Mesendoderm (in vitro differentiated cells): Measurements from ENCODE around the gene MYCL.

Experiments used
- DNase-seq: peaks from one replicate; pipeline ENCODE4 v3.0.0; 2013
- H2AK5ac ChIP-seq: 2 replicates; pipeline ENCODE4 v1.6.1; 2013; ENCODE audit warnings: low read length, inconsistent platforms
- H2BK120ac ChIP-seq: 2 replicates; pipeline ENCODE4 v1.6.1; 2013; ENCODE audit warnings: low read depth, mild to moderate bottlenecking, low read length, moderate library complexity, mixed read lengths
- H2BK15ac ChIP-seq: replicated peaks from 2 replicates; pipeline ENCODE4 v1.6.1; 2013; ENCODE audit warnings: low read depth, mild to moderate bottlenecking, moderate library complexity
- H2BK5ac ChIP-seq: 2 replicates; pipeline ENCODE4 v1.6.1; 2013; ENCODE audit warnings: low read length, inconsistent platforms
- H3K18ac ChIP-seq: 2 replicates; pipeline ENCODE4 v1.6.1; 2013; ENCODE audit warnings: mild to moderate bottlenecking, low read length, mixed read lengths
- H3K23ac ChIP-seq: one replicate; pipeline ENCODE4 v1.6.1; 2013; ENCODE audit warnings: low read length
- H3K27ac ChIP-seq: 2 replicates; pipeline ENCODE4 v1.5.1; 2013; ENCODE audit warnings: low read depth, mild to moderate bottlenecking, inconsistent platforms, low read length, moderate library complexity
- H3K27me3 ChIP-seq: 2 replicates; pipeline ENCODE4 v1.6.1; 2013; ENCODE audit warnings: low read length, control low read depth, mild to moderate bottlenecking, inconsistent platforms; ENCODE audit not compliant: insufficient read depth, poor library complexity
- H3K36me3 ChIP-seq: 2 replicates; pipeline ENCODE4 v1.6.1; 2013; ENCODE audit warnings: low read length, inconsistent platforms; ENCODE audit not compliant: control insufficient read depth, insufficient read depth
- H3K4ac ChIP-seq: one replicate; pipeline ENCODE4 v1.6.1; 2013; ENCODE audit warnings: low read depth, mild to moderate bottlenecking, low read length, moderate library complexity
- H3K4me1 ChIP-seq: 2 replicates; pipeline ENCODE4 v1.6.1; 2013; ENCODE audit warnings: low read depth, low read length, inconsistent platforms; ENCODE audit not compliant: control insufficient read depth
- H3K4me2 ChIP-seq: 2 replicates; pipeline ENCODE4 v1.6.1; 2013; ENCODE audit warnings: low read length
- H3K4me3 ChIP-seq: 2 replicates; pipeline ENCODE4 v1.5.1; 2013; ENCODE audit warnings: mild to moderate bottlenecking, low read length
- H3K56ac ChIP-seq: one replicate; pipeline ENCODE4 v1.6.1; 2013; ENCODE audit warnings: low read length
- H3K79me1 ChIP-seq: 2 replicates; pipeline ENCODE4 v1.6.1; 2013; ENCODE audit warnings: low read length, inconsistent platforms
- H3K79me2 ChIP-seq: 2 replicates; pipeline ENCODE4 v1.6.1; 2013; ENCODE audit warnings: mild to moderate bottlenecking, low read length; ENCODE audit not compliant: control insufficient read depth, insufficient read depth
- H3K9ac ChIP-seq: 2 replicates; pipeline ENCODE4 v1.6.1; 2013; ENCODE audit warnings: low read length, inconsistent platforms
- H4K5ac ChIP-seq: one replicate; pipeline ENCODE4 v1.6.1; 2013; ENCODE audit warnings: low read length
- H4K8ac ChIP-seq: one replicate; pipeline ENCODE4 v1.6.1; 2013; ENCODE audit warnings: low read depth, mild to moderate bottlenecking, control low read depth, low read length, moderate library complexity
- WGBS: extraction: QIAGEN DNeasy Blood & Tissue Kit; methylation state at CpG from one replicate; pipeline ENCODE4 v1.1.7; 2013; ENCODE audit warnings: low lambda C conversion rate, missing lambda C conversion rate; ENCODE audit not compliant: insufficient coverage; ENCODE audit errors: extremely low coverage; 5-methylcytosine and 5-hydroxymethylcytosine counted together

The MYCL gene

DNA sequence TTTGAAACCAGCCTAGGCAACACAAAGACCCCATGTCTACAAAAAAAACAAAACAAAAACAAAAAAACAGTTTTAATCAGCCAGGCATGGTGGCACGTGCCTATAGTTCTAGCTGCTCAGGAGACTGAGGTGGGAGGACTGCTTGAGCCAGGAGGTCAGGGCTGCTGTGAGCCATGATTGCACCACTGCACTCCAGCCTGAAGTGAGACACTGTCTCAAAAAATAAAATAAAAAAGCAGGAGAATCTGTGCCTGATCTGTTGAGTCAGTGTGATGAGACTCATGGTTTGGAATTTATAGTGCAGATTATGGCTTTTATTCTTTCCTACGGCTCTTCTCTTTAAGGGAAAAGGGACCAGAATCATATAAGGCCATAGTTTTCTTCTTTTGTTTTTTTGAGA is 35.0 kb downstream of the MYCL start:
- Histone ChIP-seq H3K4me1 (no peaks in the 10 kb centered on the region), H4K8ac (no peak overlapping the region), H3K79me2 (peaks cover 25% of the 10 kb centered on the region), H3K18ac (no peak overlapping the region), H2AK5ac (no peak overlapping the region), H2BK5ac (no peak overlapping the region), H3K79me1 (peaks cover 9% of the 10 kb centered on the region), H3K4me2 (no peak overlapping the region), H3K9ac (no peak overlapping the region), H3K4me3 (no peak overlapping the region), H3K27ac (no peak overlapping the region), H4K5ac (no peak overlapping the region), H3K56ac (no peak overlapping the region), H2BK120ac (no peak overlapping the region), H3K36me3 (no peaks in the 10 kb centered on the region), H3K23ac (no peak overlapping the region), H3K27me3 (no peaks in the 10 kb centered on the region), H2BK15ac (no peak overlapping the region), H3K4ac (no peak overlapping the region)
- DNase-seq, result no peak
- WGBS, result no CpG with 5 or more reads among the region's 2 CpGs

DNA sequence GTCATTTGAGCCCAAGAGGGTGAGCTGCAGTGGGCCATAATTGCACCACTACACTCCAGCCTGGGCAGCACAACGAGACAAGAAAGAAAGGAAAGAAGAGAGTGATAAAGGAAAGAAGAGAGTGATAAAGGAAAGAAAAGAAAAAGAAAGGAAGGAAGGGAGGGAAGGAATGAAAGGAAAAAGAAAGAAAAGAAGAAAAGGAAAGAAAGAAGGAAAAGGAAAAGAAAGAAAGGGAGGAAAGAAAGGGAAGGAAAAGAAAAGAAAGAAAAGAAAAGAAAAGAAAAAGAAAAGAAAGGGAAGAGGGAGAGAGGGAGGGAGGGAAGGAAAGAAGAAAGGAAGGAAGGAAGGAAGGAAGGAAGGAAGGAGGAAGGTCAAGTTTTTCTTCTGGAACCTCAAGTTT is 36.0 kb downstream of the MYCL start:
- no peak overlapping the region for H3K4ac ChIP-seq
- peaks cover 10% of the 10 kb centered on the region for H3K79me1 ChIP-seq
- no peak for DNase-seq
- no peak overlapping the region for H2AK5ac ChIP-seq
- no peak overlapping the region for H3K4me3 ChIP-seq
- H3K18ac ChIP-seq, result no peak overlapping the region
- no peaks in the 10 kb centered on the region for H3K27me3 ChIP-seq
- no peak overlapping the region for H4K8ac ChIP-seq
- no peak overlapping the region for H4K5ac ChIP-seq
- no peak overlapping the region for H3K23ac ChIP-seq
- no peaks in the 10 kb centered on the region for H3K36me3 ChIP-seq
- no peak overlapping the region for H3K4me2 ChIP-seq
- no peak overlapping the region for H3K27ac ChIP-seq
- H3K4me1 ChIP-seq, result no peaks in the 10 kb centered on the region
- H2BK15ac ChIP-seq, result no peak overlapping the region
- no peak overlapping the region for H3K56ac ChIP-seq
- H2BK120ac ChIP-seq, result no peak overlapping the region
- peaks cover 22% of the 10 kb centered on the region for H3K79me2 ChIP-seq
- no peak overlapping the region for H3K9ac ChIP-seq
- no peak overlapping the region for H2BK5ac ChIP-seq
- no CpG with 5 or more reads among the region's 1 CpG for WGBS

- no peak for DNase-seq
- H3K4me2 ChIP-seq, result no peak overlapping the region
- H3K9ac ChIP-seq, result no peak overlapping the region
- H2BK5ac ChIP-seq, result no peak overlapping the region
- H4K8ac ChIP-seq, result no peak overlapping the region
- no peaks in the 10 kb centered on the region for H3K36me3 ChIP-seq
- H3K79me1 ChIP-seq, result peaks cover 10% of the 10 kb centered on the region
- no peaks in the 10 kb centered on the region for H3K4me1 ChIP-seq
- no peaks in the 10 kb centered on the region for H3K27me3 ChIP-seq
- H3K23ac ChIP-seq, result no peak overlapping the region
- no CpG with 5 or more reads among the region's 5 CpGs for WGBS
- H3K27ac ChIP-seq, result no peak overlapping the region
- H2BK120ac ChIP-seq, result no peak overlapping the region
- no peak overlapping the region for H3K4ac ChIP-seq
- no peak overlapping the region for H2BK15ac ChIP-seq
- no peak overlapping the region for H3K18ac ChIP-seq
- no peak overlapping the region for H2AK5ac ChIP-seq
- no peak overlapping the region for H4K5ac ChIP-seq
- H3K79me2 ChIP-seq, result peaks cover 24% of the 10 kb centered on the region
- H3K4me3 ChIP-seq, result no peak overlapping the region
- H3K56ac ChIP-seq, result no peak overlapping the region
These were observed 38.5 kb downstream of the MYCL start for GRCh38 chr1:39863177-39863576.

- Histone ChIP-seq H3K4me2 (no peak overlapping the region), H3K56ac (no peak overlapping the region), H3K18ac (no peak overlapping the region), H2BK120ac (no peak overlapping the region), H3K27me3 (no peaks in the 10 kb centered on the region), H3K9ac (no peak overlapping the region), H3K79me1 (peaks cover 13% of the 10 kb centered on the region), H4K5ac (no peak overlapping the region), H2BK15ac (no peak overlapping the region), H3K27ac (no peak overlapping the region), H3K79me2 (peaks cover 22% of the 10 kb centered on the region), H4K8ac (no peak overlapping the region), H3K4ac (no peak overlapping the region), H2AK5ac (no peak overlapping the region), H3K23ac (no peak overlapping the region), H3K4me1 (no peaks in the 10 kb centered on the region), H3K4me3 (no peak overlapping the region), H2BK5ac (no peak overlapping the region), H3K36me3 (no peaks in the 10 kb centered on the region)
- DNase-seq, result no peak
- no CpG with 5 or more reads among the region's 7 CpGs for WGBS
These were observed 40.7 kb downstream of the MYCL start for GRCh38 chr1:39861003-39861402.

- Histone ChIP-seq H3K9ac (no peak overlapping the region), H3K4me3 (no peak overlapping the region), H3K27ac (no peak overlapping the region), H3K79me2 (peaks cover 22% of the 10 kb centered on the region), H2BK5ac (no peak overlapping the region), H4K5ac (no peak overlapping the region), H3K4ac (no peak overlapping the region), H3K27me3 (no peaks in the 10 kb centered on the region), H2BK120ac (no peak overlapping the region), H3K56ac (no peak overlapping the region), H3K23ac (no peak overlapping the region), H3K4me1 (no peaks in the 10 kb centered on the region), H4K8ac (no peak overlapping the region), H3K4me2 (no peak overlapping the region), H2AK5ac (no peak overlapping the region), H2BK15ac (no peak overlapping the region), H3K79me1 (peaks cover 12% of the 10 kb centered on the region), H3K18ac (no peak overlapping the region), H3K36me3 (no peaks in the 10 kb centered on the region)
- no CpG with 5 or more reads among the region's 7 CpGs for whole genome bisulfite sequencing
- DNase-seq, result no peak
These were observed 41.6 kb downstream of the MYCL start for GRCh38 chr1:39859859-39860812.
